ENCODE data around the gene IDE. TPM values are rescaled to one million over a fixed set of nuclear protein-coding genes. Genes with fewer than 3 reads are reported as not detected.
"Not testable (repeated sequence)": the region's sequence is repeated elsewhere in the genome, so short reads cannot be mapped to it uniquely, and the experiment has no call there.

The IDE gene
- total RNA-seq, 1 donor from 2014 or later: 44.6 TPM

DNA sequence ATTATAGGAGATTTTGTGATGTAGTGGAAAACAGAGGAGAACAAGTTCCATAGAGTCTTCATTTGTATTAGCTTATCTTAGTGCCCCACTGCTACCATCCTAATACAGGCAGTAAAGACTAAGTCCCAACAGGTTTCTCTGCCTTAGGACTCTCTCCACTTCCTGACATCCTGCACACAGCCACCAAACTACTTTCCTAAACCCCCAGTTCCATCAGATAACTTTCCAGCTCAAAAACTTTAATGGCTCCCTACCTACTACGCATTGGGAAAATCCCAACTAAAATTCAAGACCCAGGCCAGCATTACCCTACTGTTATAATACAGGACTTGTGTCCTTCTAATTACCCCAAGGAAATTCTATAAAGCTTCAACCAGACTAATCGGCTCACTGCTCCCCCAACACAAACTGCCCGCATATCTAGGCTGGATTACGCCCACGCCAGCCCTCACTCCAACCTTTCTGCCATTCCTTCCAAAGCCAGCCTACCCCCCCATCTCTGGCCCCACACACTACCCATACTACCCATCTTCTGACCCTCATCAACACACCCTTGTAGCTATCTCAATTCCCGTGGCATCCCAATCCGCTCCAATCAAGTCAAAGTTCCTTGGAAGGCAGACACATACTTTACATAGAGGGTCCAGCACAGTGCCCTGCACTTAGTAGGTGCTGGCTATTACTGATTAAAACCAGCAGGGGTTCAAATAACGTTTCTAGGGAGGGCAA, 1.4 kb downstream of the IDE start:
- H3K27me3 Mint-ChIP-seq (ENCODE audit: low read depth): no peaks in the 10 kb centered on the region
- H3K4me3 Mint-ChIP-seq (ENCODE audit: unreplicated experiment): peak overlapping the region; percentile 68
- peaks cover 43% of the 10 kb centered on the region for H3K4me1 Mint-ChIP-seq (ENCODE audit: low read depth)
- no peak for DNase-seq (ENCODE audit: low spot score)
- peaks cover 3% of the 10 kb centered on the region for H3K36me3 Mint-ChIP-seq (ENCODE audit: low read depth)
- peak overlapping the region; percentile 92 for H3K27ac Mint-ChIP-seq (ENCODE audit: unreplicated experiment)
- TF ChIP-seq, protein P1, sequence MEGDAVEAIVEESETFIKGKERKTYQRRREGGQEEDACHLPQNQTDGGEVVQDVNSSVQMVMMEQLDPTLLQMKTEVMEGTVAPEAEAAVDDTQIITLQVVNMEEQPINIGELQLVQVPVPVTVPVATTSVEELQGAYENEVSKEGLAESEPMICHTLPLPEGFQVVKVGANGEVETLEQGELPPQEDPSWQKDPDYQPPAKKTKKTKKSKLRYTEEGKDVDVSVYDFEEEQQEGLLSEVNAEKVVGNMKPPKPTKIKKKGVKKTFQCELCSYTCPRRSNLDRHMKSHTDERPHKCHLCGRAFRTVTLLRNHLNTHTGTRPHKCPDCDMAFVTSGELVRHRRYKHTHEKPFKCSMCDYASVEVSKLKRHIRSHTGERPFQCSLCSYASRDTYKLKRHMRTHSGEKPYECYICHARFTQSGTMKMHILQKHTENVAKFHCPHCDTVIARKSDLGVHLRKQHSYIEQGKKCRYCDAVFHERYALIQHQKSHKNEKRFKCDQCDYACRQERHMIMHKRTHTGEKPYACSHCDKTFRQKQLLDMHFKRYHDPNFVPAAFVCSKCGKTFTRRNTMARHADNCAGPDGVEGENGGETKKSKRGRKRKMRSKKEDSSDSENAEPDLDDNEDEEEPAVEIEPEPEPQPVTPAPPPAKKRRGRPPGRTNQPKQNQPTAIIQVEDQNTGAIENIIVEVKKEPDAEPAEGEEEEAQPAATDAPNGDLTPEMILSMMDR (IDR thresholded peaks at IDR 0.05): no peak
- no peaks in the 10 kb centered on the region for H3K9me3 Mint-ChIP-seq (ENCODE audit: low read depth)

DNA sequence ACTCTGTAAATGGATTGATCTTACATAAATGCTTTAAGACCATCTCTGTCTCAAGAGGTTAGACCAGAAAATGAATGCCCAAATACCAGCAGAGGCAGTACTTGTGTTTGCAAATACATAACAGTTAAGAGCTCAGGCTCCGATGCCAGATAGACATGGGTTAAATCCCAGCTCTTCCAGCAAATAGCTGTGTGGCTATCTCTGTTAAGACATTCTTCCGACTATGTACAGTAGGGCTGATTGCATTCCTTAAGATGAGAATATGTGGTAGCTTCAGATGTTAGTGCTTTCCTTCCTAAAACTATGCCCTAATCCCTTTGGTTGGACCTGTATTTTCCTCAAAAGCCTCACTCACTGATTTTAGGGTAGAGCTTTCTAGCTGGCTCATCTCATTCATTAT, 2.2 kb downstream of the IDE start:
- peaks cover 5% of the 10 kb centered on the region for H3K36me3 Mint-ChIP-seq (ENCODE audit: low read depth)

DNA sequence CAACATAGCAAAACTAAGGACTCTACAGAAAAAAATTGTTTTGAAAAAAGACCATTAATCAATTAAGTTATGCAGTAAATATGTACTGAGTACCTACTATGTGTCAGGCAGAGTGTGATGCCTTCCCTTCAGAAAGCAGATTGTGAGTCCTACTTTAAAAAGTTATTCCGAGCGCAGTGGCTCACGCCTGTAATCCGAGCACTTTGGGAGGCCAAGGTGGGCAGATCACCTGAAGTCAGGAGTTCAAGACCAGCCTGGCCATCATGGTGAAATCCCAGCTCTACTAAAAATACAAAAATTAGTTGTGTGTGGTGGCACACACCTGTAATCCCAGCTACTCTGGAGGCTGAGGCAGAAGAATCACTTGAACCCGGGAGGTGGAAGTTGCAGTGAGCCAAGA, 4.2 kb downstream of the IDE start:
- Mint-ChIP-seq H3K4me1 (ENCODE audit: low read depth) (peaks cover 41% of the 10 kb centered on the region), H3K27ac (ENCODE audit: unreplicated experiment) (peak overlapping the region; percentile 5)
- not testable (repeated sequence) for H3K4me3 Mint-ChIP-seq (ENCODE audit: unreplicated experiment)

More for the DNA sequence above, 2.2 kb downstream of the IDE start:
- Mint-ChIP-seq H3K4me3 (ENCODE audit: unreplicated experiment) (peak overlapping the region; percentile 68), H3K27ac (ENCODE audit: unreplicated experiment) (peak overlapping the region; percentile 8), H3K4me1 (ENCODE audit: low read depth) (peaks cover 46% of the 10 kb centered on the region), H3K9me3 (ENCODE audit: low read depth) (no peaks in the 10 kb centered on the region), H3K27me3 (ENCODE audit: low read depth) (no peaks in the 10 kb centered on the region)
- DNase-seq (ENCODE audit: low spot score): no peak
- TF ChIP-seq, protein P1 (IDR thresholded peaks at IDR 0.05): no peak

DNA sequence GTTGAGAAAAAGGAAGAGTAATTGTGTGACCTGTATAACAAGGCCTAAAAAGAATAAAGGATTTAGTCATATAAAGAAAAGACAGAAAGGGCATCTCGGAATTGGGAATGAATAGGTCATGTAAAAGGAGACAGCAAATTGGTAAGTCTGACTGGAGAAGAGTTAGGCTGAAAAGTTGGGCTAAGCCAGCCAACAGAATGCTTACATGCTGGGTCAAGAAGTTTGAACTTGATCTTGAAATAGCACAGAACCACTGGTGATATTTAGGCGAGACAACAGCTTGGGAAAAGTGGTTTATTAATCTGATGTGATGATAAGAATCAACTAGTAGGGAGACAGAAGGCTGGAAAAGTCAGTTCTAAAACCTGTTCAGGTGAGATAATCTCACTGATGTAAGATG, 4.8 kb downstream of the IDE start:
- H3K4me3 Mint-ChIP-seq (ENCODE audit: unreplicated experiment): no peak overlapping the region
- peaks cover 41% of the 10 kb centered on the region for H3K4me1 Mint-ChIP-seq (ENCODE audit: low read depth)
- DNase-seq (ENCODE audit: low spot score): no peak
- H3K36me3 Mint-ChIP-seq (ENCODE audit: low read depth): peaks cover 11% of the 10 kb centered on the region
- H3K27me3 Mint-ChIP-seq (ENCODE audit: low read depth): no peaks in the 10 kb centered on the region
- H3K27ac Mint-ChIP-seq (ENCODE audit: unreplicated experiment): peak overlapping the region; percentile 2
- TF ChIP-seq, protein P1 (IDR thresholded peaks at IDR 0.05): no peak
- H3K9me3 Mint-ChIP-seq (ENCODE audit: low read depth): no peaks in the 10 kb centered on the region

More for the DNA sequence above, 4.2 kb downstream of the IDE start:
- not testable (repeated sequence) for H3K36me3 Mint-ChIP-seq (ENCODE audit: low read depth); H3K9me3 Mint-ChIP-seq (ENCODE audit: low read depth); DNase-seq (ENCODE audit: low spot score); H3K27me3 Mint-ChIP-seq (ENCODE audit: low read depth)

DNA sequence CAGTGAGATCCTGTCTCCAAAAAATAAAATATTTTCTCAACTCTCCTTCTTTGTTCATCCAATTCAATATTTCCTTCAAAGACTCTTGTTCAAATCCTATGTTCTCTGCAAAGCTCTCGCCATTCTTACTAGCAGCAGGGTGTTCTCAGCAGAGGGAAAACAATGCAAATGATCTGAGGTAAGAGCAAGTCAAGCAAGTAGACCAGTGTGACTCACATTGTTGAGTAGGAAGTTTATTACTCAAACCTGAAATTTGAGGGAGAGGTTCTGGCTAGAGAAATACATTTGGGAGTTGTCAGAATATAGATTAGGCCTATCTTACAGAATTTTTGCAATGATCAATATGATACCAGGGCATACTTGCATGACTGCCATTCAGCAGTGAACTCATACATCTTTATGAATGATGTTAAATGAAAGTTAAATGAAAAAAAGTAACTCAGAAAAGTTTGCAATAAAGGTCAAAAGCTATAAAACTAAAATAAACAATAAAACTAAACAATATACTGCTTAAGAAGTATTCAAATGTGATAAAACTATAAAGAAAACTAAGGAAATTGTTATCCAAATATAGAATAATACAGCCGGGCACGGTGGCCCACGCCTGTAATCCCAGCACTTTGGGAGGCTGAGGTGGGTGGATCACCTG, 5.8 kb downstream of the IDE start:
- H3K4me3 Mint-ChIP-seq (ENCODE audit: unreplicated experiment): no peak overlapping the region
- H3K27ac Mint-ChIP-seq (ENCODE audit: unreplicated experiment): no peak overlapping the region
- DNase-seq (ENCODE audit: low spot score): no peak
- H3K4me1 Mint-ChIP-seq (ENCODE audit: low read depth): peaks cover 43% of the 10 kb centered on the region
- H3K9me3 Mint-ChIP-seq (ENCODE audit: low read depth): no peaks in the 10 kb centered on the region
- TF ChIP-seq, protein P1 (IDR thresholded peaks at IDR 0.05): no peak
- no peaks in the 10 kb centered on the region for H3K27me3 Mint-ChIP-seq (ENCODE audit: low read depth)
- peaks cover 12% of the 10 kb centered on the region for H3K36me3 Mint-ChIP-seq (ENCODE audit: low read depth)
